Spinal cord (tissue), 10 donors: ENCODE data around the gene EPB41L5. TPM values are rescaled to one million over a fixed set of nuclear protein-coding genes. Genes with fewer than 3 reads are reported as not detected.

ENCODE experiments used
- DNase-seq, 6 donors: peaks; one replicate each; pipeline versions ENCODE4 v3.0.0 to v3.0.0-alpha.2; 2013 to 2015; ENCODE audit warnings: low spot score in 6 of 6, low read depth in 4 of 6
- H3K27ac ChIP-seq: one replicate; pipeline ENCODE4 v1.5.1; 2013; ENCODE audit warnings: low read depth, low read length, control low read depth
- H3K27me3 ChIP-seq: one replicate; pipeline ENCODE4 v1.6.1; 2013; ENCODE audit warnings: low read length; ENCODE audit not compliant: control insufficient read depth, insufficient read depth
- H3K36me3 ChIP-seq: one replicate; pipeline ENCODE4 v1.6.1; 2013; ENCODE audit warnings: low read length; ENCODE audit not compliant: control insufficient read depth, insufficient read depth
- H3K4me1 ChIP-seq: one replicate; pipeline ENCODE4 v1.6.1; 2013; ENCODE audit warnings: low read length; ENCODE audit not compliant: control insufficient read depth, insufficient read depth
- H3K4me3 ChIP-seq: one replicate; pipeline ENCODE4 v1.5.1; 2013; ENCODE audit warnings: low read depth, low read length, control low read depth
- H3K9me3 ChIP-seq: one replicate; pipeline ENCODE4 v1.6.1; 2013; ENCODE audit warnings: low read length; ENCODE audit not compliant: control insufficient read depth, insufficient read depth
- WGBS: methylation state at CpG from one replicate; pipeline ENCODE4 v1.1.5; 2013; ENCODE audit warnings: missing lambda C conversion rate; ENCODE audit not compliant: insufficient coverage; 5-methylcytosine and 5-hydroxymethylcytosine counted together
- polyA plus RNA-seq, 2 donors: library from polyadenylated mRNA; unstranded; fragments of 120-200 nt; gene quantifications; one replicate each; pipeline ENCODE4 v1.2.1, GENCODE V29; 2013; ENCODE audit not compliant: insufficient read length in 2 of 2
- total RNA-seq, 2 donors: library from RNA; depleted of rRNA in 1 of 2; stranded (reverse); fragments of 120-200 nt in 1 of 2; fragments of >200 nt in 1 of 2; gene quantifications; one replicate each; pipeline versions ENCODE4 v1.2.3 to v1.2.4, GENCODE V29; 2013 to 2014
- donor health status: healthy.

EPB41L5 gene
- total and polyA plus RNA-seq, 4 donors, result 26.0 to 42.4 (median 31.5) TPM

DNA sequence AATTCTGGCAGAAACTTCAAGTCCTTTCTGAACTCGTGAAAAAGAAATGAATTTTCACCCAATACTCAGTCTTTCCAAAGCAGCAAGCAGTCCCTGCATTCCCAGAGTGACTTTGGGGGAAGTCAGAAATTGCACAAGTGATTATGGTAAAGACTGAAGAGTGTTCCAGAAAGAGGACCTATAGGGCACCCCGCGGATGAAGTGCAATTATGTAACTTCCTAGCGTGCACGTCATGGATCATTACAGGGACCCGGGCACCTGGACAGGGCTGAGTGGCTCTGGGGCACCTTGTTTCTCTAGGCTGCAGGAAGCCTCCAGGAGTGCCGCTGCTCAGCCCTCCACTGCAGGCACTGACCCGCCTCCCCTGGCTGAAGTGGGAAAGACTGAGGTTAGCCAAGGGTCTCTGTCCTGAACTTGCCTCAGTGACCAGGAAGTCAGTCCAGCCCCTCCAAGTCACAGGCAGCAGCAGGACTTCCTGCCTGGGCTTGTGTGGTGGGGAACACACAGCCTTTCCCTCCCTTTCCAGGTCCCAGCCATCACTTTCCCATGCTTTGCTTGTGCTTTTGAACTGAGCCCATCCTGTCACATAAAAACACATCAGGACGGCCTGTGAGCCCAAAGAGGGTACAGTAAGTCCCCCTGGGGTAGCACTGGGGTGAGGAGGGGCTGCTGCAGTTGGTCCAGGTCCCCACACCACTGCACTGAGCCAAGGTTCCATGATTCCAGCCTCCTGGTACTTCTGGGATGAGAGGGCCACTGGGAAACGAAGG is 190.6 kb downstream of the EPB41L5 start:
- Histone ChIP-seq H3K27ac (no peak overlapping the region), H3K9me3 (no peaks in the 10 kb centered on the region), H3K36me3 (peaks cover 3% of the 10 kb centered on the region), H3K4me3 (no peak overlapping the region), H3K4me1 (no peaks in the 10 kb centered on the region), H3K27me3 (no peaks in the 10 kb centered on the region)
- no peak for DNase-seq
- WGBS, result 82% methylated on average over 7 of the region's 10 CpGs

DNA sequence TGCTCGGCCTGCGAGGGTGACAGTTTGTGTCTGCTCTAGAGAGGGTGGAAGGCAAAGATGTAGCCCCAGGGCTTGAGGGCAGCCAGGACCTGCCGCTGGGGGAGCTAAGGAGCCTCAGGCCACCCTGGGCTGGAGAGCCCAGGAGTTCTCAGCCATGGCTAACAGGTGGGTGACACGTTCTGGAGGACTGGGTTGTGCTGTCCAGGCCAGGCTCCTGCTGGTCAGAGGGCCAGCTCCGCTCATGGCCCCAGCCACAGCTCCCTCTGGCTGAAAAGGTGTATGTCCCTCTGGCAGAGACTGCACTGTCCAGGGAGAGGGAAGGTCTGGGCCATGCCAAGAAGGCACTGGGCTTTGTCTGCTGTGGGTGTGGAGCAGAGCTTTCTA is 191.1 kb downstream of the EPB41L5 start:
- H3K36me3 ChIP-seq, result peaks cover 3% of the 10 kb centered on the region
- no peak for DNase-seq
- 77% methylated on average over 5 of the region's 5 CpGs for WGBS
- no peaks in the 10 kb centered on the region for H3K4me1 ChIP-seq
- H3K27me3 ChIP-seq, result no peaks in the 10 kb centered on the region
- H3K4me3 ChIP-seq, result no peak overlapping the region
- H3K27ac ChIP-seq, result no peak overlapping the region
- no peaks in the 10 kb centered on the region for H3K9me3 ChIP-seq

DNA sequence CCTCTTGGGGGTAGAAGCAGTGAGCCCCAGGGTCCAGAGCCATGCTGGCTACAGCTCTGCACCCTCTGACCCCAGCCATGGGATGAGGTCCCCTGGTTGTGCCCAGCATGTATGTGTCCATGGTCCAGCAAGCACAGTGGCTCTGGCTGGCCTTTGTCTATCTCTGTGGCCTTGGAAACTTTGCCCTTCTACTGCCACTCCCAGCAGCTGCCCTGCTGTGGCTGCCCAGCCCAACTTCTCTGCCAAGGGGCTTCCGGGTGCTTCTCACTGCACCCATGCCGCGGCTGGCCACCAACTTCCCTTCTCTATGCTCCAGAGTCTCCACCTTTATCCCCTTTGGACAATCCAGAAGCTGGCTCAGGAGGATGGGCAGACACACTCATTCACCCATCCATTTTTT is 191.5 kb downstream of the EPB41L5 start:
- Histone ChIP-seq H3K36me3 (peaks cover 3% of the 10 kb centered on the region), H3K9me3 (no peaks in the 10 kb centered on the region), H3K27ac (no peak overlapping the region), H3K4me1 (no peaks in the 10 kb centered on the region), H3K4me3 (no peak overlapping the region), H3K27me3 (no peaks in the 10 kb centered on the region)
- DNase-seq, result no peak
- WGBS, result 82% methylated on average over 3 of the region's 3 CpGs

DNA sequence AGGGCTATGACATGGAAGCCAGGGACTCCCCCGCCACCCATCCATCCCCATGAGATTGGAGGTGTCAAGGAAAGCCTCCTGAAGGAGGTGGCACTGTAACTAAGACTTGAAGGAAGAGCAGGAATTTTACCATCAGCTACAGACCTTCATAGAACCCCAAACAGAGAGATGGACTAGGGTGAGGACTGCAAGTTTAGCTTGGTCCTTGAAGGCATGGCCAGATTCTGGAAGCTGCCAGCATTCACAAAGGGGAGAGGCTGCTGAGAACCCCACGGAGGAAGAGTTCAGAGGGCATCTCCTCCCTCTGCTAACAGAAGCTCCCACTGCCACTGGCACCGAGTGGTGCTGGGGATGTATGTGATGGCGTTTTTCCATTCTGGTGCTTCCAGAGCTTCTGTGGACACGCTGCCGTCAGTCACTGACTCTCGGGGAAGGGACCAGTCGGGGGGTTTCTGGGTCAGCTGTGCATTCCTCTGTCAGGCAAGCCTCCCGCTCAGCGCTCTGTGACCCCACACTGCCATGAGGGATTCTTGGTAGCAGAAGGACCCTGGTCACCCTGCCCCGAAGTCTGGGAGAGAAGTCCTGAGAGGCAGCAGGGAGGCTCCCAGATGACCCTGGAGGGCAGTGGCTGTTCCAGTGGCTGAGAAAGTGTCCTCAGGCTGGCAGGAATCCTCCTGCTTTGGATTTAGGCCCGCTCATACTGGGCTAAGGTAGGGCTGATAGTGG is 192.2 kb downstream of the EPB41L5 start:
- Histone ChIP-seq H3K27me3 (no peaks in the 10 kb centered on the region), H3K9me3 (no peaks in the 10 kb centered on the region), H3K27ac (no peak overlapping the region), H3K4me3 (no peak overlapping the region), H3K36me3 (peaks cover 5% of the 10 kb centered on the region), H3K4me1 (peaks cover 4% of the 10 kb centered on the region)
- WGBS, result 83% methylated on average over 9 of the region's 12 CpGs
- no peak for DNase-seq

DNA sequence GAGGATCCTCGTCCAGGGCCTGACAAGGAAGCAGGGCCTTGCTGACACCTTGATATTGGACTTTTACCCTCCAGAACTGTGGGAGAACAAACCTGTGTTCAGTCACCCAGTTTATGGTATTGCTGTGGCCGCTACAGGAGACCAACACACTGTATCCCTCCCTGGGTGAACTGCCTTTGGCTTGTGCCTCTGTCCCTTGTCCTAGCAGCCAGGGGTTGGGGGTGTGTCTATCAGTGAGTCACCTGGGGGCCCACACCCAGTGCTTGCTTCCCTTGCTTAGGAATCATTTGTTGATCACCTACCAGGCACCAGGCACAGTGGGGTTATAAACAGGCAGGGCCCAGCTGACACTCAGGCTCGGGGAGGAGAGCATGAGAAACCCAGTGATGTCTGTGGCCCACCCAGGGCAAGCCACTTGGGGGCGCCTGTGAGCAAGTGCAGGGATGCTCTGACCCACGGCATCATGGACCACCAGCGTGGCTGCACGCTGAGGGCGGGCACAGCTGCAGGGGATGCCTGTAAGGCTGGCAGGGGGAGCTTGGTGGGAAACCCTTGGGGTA is 193.2 kb downstream of the EPB41L5 start:
- WGBS, result 50% methylated on average over 7 of the region's 8 CpGs
- H3K4me1 ChIP-seq, result peaks cover 8% of the 10 kb centered on the region
- H3K9me3 ChIP-seq, result no peaks in the 10 kb centered on the region
- DNase-seq, result no peak
- H3K27ac ChIP-seq, result no peak overlapping the region
- H3K4me3 ChIP-seq, result no peak overlapping the region
- H3K36me3 ChIP-seq, result peaks cover 6% of the 10 kb centered on the region
- no peaks in the 10 kb centered on the region for H3K27me3 ChIP-seq

DNA sequence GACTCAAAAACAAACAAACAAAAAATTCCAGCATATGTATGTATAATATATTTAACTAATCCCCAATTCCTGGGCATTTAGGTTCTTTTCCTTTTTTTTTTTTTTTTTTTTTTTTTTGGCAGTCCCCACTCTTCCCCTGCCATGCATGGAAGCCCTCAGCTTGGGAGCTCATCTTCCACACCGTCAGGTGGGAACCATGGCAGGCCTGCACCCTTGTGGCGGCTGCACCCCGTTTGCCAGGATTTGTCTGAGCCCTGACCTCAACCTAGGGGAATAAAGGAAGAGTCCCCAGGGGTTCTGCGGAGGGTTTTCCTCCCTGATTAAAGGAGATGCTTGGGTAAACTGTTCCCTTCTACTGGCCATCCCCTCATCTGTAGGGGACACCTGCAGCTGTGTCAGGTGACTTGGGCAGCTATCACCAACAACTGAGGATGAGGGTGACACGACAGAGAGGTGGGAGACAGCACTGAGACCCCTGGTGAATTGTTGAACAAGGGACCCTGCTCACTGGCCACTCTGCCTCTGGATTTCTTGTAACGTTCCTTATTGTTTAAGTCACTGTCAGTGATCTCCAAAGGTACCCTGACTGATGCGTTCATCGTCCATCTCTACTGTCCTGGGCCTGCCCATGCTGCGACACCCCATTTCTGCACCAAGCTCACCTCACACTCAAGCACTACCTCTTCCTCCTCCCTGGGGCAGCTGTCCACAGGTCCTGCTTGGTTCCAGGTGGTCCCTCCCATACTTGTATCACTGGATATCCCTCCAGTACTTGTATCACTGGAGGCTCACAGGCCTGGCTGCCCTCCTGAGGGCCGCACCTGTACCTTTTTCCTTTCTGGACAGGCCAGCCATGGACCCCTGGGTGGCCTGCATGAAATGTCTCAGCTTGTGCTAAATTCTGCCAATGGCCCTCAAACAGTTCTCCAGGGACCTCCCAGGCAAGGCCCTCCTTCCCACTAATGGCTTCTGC is 195.8 kb downstream of the EPB41L5 start:
- Histone ChIP-seq H3K4me3 (no peak overlapping the region), H3K27me3 (no peaks in the 10 kb centered on the region), H3K4me1 (peaks cover 8% of the 10 kb centered on the region), H3K9me3 (no peaks in the 10 kb centered on the region), H3K36me3 (peaks cover 6% of the 10 kb centered on the region), H3K27ac (no peak overlapping the region)
- DNase-seq, result no peak
- WGBS, result 97% methylated on average over 6 of the region's 10 CpGs

DNA sequence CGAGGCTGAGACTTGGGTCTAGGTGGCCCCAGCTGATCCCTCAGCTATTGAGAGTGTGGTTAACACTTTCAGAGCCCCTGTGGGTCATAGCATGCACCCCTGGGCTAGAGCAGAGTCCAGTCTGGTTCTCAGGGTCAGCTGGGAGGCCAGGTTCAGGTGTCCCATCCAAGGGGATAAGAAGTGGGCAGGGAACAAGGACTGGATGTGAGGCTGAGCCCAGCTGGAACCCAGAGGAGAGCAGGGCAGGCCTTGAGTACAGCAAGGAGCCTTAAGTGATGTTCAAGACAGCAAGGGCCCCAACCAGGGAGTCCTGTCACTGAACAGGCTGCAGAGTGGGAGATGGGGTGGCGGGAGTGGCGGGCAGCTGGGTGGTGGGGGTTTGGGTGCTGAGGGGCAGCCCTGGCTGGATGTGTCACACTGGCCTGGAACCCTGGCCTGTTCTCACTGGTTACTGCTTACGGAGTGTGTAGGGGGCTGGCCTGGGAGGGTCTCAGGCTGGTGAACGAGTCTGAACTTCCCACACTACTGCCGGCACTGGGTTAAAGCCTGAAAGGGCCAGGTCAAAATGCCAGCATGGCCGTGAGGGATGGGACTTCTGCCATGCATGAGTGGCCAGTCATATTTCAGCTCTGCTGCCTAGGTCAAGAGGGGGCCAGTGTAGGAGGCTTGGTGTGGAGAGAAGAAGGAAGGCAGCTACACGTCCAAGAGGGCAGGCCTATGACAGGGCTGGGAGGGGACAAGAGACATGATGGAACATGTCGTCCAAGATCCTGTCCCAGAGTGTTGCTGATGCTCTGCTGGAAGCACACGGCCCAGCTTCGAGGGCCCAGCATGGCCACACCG is 196.8 kb downstream of the EPB41L5 start:
- H3K4me3 ChIP-seq, result no peak overlapping the region
- 84% methylated on average over 12 of the region's 12 CpGs for WGBS
- no peak overlapping the region for H3K27ac ChIP-seq
- H3K9me3 ChIP-seq, result no peaks in the 10 kb centered on the region
- no peaks in the 10 kb centered on the region for H3K27me3 ChIP-seq
- peaks cover 8% of the 10 kb centered on the region for H3K4me1 ChIP-seq
- H3K36me3 ChIP-seq, result peaks cover 3% of the 10 kb centered on the region
- DNase-seq, result no peak

DNA sequence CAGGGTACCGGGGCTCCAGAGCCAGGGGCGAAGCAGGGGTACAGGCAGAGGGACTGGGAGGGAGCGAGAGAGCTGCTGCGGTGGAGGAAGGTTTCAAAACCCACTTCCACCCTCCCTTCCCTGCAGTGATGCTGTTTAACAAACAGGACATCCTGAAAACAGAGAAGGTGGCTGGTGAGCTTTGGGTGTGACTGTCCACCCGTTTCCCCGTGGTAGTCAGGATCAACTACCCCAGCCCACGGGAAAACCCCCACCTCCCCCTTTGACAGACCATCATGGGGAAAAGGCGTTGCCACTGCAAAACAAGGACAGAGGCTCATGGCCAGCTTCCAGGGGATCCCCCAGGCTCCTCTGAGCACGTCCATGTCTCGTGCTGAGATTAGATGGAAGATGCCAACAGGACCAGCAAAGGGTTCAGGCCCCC is 197.4 kb downstream of the EPB41L5 start:
- H3K4me3 ChIP-seq, result no peak overlapping the region
- H3K36me3 ChIP-seq, result peaks cover 3% of the 10 kb centered on the region
- no peak overlapping the region for H3K27ac ChIP-seq
- WGBS, result 71% methylated on average over 4 of the region's 10 CpGs
- no peaks in the 10 kb centered on the region for H3K9me3 ChIP-seq
- H3K27me3 ChIP-seq, result no peaks in the 10 kb centered on the region
- no peak for DNase-seq
- H3K4me1 ChIP-seq, result peaks cover 8% of the 10 kb centered on the region
